Cerebellar cortex (tissue), 1 donor: ENCODE measurements around the gene FBXL20.
"Not testable (repeated sequence)": the region's sequence is repeated elsewhere in the genome, so short reads cannot be mapped to it uniquely, and the experiment has no call there.

Experiments used
- DNase-seq: peaks from one replicate; pipeline ENCODE4 v3.0.0-alpha.2; 2015; ENCODE audit warnings: low spot score

The FBXL20 gene

DNA sequence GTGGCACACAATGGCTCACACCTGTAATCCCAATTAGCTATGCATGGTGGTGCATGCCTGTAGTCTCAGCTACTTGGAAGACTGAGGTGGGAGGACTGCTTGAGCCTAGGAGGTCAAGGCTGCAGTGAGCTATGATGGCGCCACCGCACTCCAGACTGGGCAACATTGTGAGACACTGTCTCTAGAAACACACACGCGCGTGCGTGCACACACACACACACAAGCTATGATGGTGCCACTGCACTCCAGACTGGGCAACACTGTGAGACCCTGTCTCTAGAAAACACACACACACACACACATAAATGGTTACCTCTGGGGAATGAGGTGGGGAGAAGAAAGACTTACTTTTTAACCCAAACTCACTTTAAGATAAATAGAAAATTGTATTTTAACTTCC is 16.4 kb downstream of the FBXL20 start:
- DNase-seq = no peak

DNA sequence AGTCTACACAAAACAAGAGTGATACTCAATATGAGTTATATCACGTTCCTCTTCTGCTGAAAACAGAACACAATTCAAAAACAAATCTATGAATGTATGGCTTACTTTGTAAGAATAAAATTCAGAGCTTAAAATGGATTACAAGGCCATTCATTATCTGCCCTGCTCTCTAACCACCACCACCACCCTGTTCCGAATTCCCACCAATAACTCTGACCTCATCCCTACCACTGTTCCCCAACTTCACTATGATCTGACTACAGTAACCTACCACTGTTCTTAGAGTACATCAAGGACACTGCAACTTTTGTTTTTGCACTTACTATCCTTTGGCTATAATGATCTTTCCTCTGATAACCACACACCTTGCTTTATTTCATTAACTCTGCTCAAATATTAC is 21.3 kb downstream of the FBXL20 start:
- DNase-seq = no peak

DNA sequence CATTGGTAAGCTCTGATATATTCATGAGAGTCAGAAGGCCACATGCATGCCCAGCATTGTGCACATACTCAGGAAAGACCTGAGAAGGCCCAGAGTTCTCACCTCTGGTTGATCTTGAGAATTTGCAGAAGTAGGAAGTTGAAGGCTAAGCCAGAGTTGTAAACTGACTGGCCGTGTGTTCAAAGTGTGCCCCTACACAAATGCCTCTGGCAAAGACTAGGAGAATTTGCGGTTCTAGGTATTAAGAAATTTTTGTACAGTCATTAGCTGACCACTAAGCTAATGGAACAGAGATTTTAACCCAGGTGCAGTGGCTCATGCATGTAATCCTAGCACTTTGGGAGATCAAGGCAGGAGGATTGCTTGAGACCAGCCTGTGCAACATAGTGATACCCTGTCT is 25.0 kb downstream of the FBXL20 start:
- DNase-seq = no peak

- DNase-seq = not testable (repeated sequence)
Measured at GRCh38 chr17:39367805-39368204, 33.6 kb downstream of the FBXL20 start.

DNA sequence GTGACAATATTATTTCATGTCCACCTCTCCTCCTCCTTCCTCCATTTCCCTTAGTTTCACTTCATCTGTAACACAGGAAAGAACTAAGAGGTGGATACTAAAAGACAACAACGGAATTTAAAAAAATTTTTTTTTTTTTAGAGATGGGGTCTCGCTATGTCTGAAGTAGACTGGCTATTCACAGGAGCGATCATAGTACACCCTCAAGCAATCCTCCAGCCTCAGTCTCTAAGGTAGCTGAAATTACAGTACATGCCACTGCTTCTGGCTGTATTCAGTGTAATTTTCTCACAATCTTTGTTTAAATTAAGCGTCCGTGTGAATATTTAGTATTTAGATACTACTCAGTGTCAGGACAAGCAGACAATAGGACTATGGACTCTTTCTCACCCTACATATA is 35.6 kb downstream of the FBXL20 start:
- DNase-seq = no peak

GRCh38 chr17:39365242-39365641 is 36.2 kb downstream of the FBXL20 start:
- no peak for DNase-seq

DNA sequence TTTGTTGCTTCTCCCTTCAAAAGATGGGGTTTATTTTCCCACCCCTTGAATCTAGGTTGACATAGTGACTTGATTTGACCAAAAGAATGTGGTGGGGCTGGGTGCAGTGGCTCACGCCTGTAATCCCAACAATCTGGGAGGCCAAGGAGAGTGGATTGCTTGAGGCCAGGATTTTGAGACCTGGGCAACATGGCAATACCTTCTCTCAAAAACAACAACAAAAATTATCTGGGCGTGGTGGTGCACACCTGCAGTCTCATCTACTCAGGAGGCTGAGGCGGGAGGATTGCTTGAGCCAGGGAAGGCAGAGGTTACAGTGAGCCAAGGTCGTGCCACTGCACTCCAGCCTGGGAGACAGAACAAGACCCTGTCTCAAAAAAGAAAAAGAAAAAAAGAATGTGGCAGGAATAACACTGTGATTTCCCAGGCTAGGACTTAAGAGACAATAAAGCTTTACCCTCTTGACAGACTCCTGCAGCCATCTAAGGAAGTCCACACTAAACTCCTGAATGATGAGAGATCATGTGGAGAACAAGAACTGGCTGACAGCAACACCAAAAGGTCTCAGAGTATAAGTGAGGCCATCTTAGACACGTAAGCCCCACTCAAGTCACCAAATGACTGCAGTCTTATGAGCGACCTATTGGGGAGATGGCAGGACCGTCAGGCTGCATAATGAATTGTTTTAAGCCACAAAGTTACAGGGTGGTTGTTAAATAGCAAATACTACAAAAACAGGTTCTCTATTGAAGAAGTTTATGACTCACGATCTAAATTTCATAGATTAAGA is 37.0 kb downstream of the FBXL20 start:
- no peak for DNase-seq

- DNase-seq = no peak
Measured at GRCh38 chr17:39361064-39361463, 40.4 kb downstream of the FBXL20 start.

- no peak for DNase-seq
Measured at GRCh38 chr17:39360537-39360936, 40.9 kb downstream of the FBXL20 start.

DNA sequence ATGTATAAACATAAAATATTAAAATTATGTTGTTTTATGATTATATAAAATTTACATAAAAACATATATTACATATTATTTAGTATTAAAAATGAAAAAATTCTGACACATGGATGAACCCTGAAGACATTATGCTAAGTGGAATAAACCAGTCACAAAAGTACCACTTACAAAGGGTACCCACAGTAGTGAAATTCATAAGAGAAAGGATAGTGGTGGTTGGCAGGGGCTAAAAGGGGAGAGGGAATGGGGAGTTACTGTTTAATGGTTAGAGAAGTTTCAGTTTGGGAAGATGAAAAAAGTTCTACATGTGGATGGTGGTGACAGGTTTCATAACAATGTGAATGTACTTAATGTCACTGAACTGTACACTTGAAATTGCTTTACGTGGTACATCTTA is 41.4 kb downstream of the FBXL20 start:
- DNase-seq = no peak

GRCh38 chr17:39357986-39358385 is 43.4 kb downstream of the FBXL20 start:
- no peak for DNase-seq

DNA sequence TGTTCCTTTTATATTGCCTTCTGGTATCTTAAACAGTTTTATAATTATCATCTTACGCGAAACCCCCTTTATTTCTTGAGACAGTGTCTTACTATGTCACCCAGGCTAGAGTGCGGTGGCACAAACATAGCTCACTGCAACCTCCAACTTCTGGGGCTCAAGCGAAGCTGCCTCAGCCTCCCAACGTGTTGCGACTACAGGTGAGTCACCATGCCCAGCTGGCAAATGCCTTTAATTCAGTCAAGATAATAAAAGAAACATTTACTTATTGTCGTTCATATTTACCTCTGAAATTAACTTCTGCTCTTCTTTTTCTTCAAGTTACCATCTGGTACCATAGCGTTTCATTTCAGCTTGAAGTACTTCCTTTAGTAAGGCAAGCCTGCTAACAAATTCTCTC is 43.9 kb downstream of the FBXL20 start:
- DNase-seq = no peak

DNA sequence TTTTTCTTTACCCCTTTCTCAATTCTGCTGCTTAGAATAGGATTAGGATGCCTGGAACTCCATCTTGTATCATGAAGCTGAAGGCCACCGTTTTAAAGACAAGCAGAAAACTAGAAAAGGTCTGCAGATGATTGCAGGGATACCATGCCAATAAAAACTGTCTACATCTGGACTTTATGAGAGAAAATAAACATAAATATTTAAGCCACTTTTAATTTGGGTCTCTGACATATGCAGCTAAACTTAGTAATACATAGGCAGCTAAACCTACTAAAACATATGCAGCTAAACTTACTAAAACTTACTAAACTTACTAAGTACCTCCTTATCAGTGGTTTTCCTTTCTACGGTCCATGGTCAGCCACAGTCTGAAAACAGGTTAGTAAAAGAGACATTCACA is 48.4 kb downstream of the FBXL20 start:
- no peak for DNase-seq

DNA sequence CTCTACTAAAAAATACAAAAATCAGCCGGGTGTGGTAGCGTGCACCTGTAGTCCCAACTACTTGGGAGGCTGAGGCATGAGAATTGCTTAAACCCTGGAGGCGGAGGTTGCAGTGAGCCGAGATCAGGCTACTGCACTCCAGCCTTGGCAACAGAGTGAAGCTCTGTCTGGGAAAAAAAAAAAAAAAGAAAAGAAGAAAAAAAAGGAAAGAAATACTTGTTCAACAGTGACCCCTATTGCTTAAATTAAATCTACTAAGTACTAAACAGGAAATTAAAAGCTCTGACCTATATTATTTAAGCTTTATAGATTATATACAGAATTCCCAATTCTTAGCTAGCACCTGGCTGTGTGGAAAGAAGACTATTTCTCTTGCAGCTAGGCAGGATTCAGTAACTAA is 48.9 kb downstream of the FBXL20 start:
- no peak for DNase-seq

- DNase-seq = no peak
Measured at GRCh38 chr17:39351508-39351907, 49.9 kb downstream of the FBXL20 start.

GRCh38 chr17:39349246-39349645 is 52.2 kb downstream of the FBXL20 start:
- DNase-seq = no peak

DNA sequence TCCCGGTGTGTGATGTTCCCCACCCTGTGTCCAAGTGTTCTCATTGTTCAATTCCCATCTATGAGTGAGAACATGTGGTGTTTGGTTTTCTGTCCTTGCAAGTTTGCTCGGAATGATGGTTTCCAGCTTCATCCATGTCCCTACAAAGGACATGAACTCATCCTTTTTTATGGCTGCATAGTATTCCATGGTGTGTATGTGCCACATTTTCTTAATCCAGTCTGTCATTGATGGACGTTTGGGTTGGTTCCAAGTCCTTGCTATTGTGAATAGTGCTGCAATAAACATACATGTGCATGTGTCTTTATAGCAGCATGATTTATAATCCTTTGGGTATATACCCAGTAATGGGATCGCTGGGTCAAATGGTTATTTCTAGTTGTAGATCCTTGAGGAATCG is 54.6 kb downstream of the FBXL20 start:
- not testable (repeated sequence) for DNase-seq

- no peak for DNase-seq
Measured at GRCh38 chr17:39341541-39341940, 59.9 kb downstream of the FBXL20 start.

GRCh38 chr17:39340731-39341130 is 60.7 kb downstream of the FBXL20 start:
- DNase-seq = no peak

DNA sequence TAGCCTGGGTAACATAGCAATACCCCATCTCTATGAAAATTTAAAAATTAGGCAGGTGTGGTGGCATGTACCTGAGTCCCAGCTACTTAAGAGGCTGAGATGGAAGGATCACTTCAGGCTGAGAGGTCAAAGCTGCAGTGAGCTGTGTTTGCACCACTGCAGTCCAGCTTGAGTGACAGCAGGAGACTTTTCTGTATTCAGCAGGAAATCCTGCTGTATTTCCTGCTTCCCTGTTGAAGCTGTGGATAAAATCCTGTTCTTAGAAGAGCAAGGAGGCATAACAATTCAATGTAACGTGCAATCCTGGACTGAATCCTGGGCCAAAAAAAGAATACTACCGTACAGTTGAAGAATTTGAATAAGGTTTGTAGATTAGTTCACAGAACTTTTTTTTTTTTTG is 62.2 kb downstream of the FBXL20 start:
- DNase-seq = no peak

DNA sequence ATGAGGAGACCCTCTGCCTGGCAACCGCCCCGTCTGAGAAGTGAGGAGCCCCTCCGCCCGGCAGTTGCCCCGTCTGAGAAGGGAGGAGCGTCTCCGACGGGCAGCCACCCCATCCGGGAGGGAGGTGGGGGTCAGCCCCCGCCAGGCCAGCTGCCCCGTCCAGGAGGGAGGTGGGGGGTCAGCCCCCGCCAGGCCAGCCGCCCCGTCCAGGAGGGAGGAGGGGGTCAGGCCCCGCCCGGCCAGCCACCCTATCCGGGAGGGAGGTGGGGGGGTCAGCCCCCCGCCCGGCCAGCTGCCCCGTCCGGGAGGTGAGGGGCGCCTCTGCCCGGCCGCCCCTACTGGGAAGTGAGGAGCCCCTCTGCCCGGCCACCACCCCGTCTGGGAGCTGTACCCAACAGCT is 63.8 kb downstream of the FBXL20 start:
- not testable (repeated sequence) for DNase-seq

- no peak for DNase-seq
Measured at GRCh38 chr17:39335704-39336223, 65.7 kb downstream of the FBXL20 start.

GRCh38 chr17:39334008-39334744 is 67.2 kb downstream of the FBXL20 start:
- DNase-seq = not testable (repeated sequence)
